ENCODE results near the gene EAF1. TPM values are rescaled to one million over a fixed set of nuclear protein-coding genes. Genes with fewer than 3 reads are reported as not detected.

The EAF1 gene
- total RNA-seq, 1 experiment from 2014 or later, result 32.1 TPM

- no peak for ATAC-seq
- Histone ChIP-seq H3K9me3 (ENCODE audit: control insufficient read depth in 1 of 2, insufficient read depth in 1 of 2, low read depth in 1 of 2, low read length in 2 of 2) (no peaks in the 10 kb centered on the region), H3K27ac (ENCODE audit: low read depth, low read length) (no peak overlapping the region), H3K79me2 (ENCODE audit: insufficient read depth, low read length) (no peaks in the 10 kb centered on the region), H3K27me3 (ENCODE audit: insufficient read depth, low read length) (no peaks in the 10 kb centered on the region), H3K4me3 (replicated peaks in 1 of 2; ENCODE audit: low read depth in 1 of 2, low read length in 2 of 2) (no peak overlapping the region), H4K20me1 (ENCODE audit: insufficient read depth) (no peaks in the 10 kb centered on the region), H3K9me2 (ENCODE audit: insufficient read depth) (no peaks in the 10 kb centered on the region), H2AFZ (ENCODE audit: low read depth, low read length, poor library complexity, severe bottlenecking) (no peak overlapping the region), H3K4me2 (ENCODE audit: low read length) (no peak overlapping the region), H3K4me1 (ENCODE audit: control insufficient read depth in 1 of 2, insufficient read depth in 2 of 2, low read length in 2 of 2) (no peaks in the 10 kb centered on the region), H3K9ac (ENCODE audit: low read length) (no peak overlapping the region), H3K36me3 (ENCODE audit: control insufficient read depth in 1 of 2, insufficient read depth in 2 of 2, low read length in 2 of 2) (peaks cover 14 to 16% of the 10 kb centered on the region in 2 experiments; a peak in 3 of 4 replicates)
- ChIA-PET POLR2A (no interaction called here), CTCF (no interaction called here), RAD21 (ENCODE audit: low non-redundant PET in 1 of 2, low total read pairs in 2 of 2, uncharacterized antibody in 2 of 2, unreplicated experiment in 2 of 2) (no interaction called here)
- TF ChIP-seq SRF (IDR thresholded peaks at IDR 0.05; ENCODE audit: low read depth) (no peak), SP1 (IDR thresholded peaks at IDR 0.05; ENCODE audit: low read depth) (no peak), ELF1 (IDR thresholded peaks at IDR 0.05; ENCODE audit: borderline replicate concordance, low read depth) (no peak), RAD21 (IDR thresholded peaks at IDR 0.05; ENCODE audit: low read depth) (no peak), EZH2 (IDR thresholded peaks at IDR 0.05) (no peak), CBX3 (IDR thresholded peaks at IDR 0.05; ENCODE audit: low read depth) (no peak), YY1 (IDR thresholded peaks at IDR 0.05; ENCODE audit: extremely low read depth, insufficient replicate concordance, low read depth, low read length) (no peak), FOSL1 (IDR thresholded peaks at IDR 0.05; ENCODE audit: low read depth) (no peak), POLR2AphosphoS5 (IDR thresholded peaks at IDR 0.05; ENCODE audit: low read depth, low read length) (no peak), POLR2A (IDR thresholded peaks at IDR 0.05; ENCODE audit: borderline replicate concordance, extremely low read depth, insufficient read depth, insufficient read length) (no peak), CTCF (IDR thresholded peaks at IDR 0.05 in 2 of 3, conservative IDR thresholded peaks at IDR 0.05 in 1 of 3; ENCODE audit: borderline replicate concordance in 1 of 3, insufficient read depth in 1 of 3, low read depth in 2 of 3, low read length in 2 of 3) (no peak), ATF3 (IDR thresholded peaks at IDR 0.05) (no peak)
- no TSS peak for BruUV-seq (replicated peaks)
- no peak for DNase-seq (ENCODE audit: low read depth, low spot score)
- intact Hi-C loops (cut with micrococcal nuclease), result no loop called here
Observed at GRCh38 chr3:15409239-15409638, 18.2 kb upstream of the EAF1 start.

All from HCT116 (cell line).